H1 (cell line): Measurements from ENCODE around the gene TFB1M. TPM values are rescaled to one million over a fixed set of nuclear protein-coding genes. Genes with fewer than 3 reads are reported as not detected.

ENCODE experiments used
- CTCF ChIA-PET: fragments of 300-600 bp; sonication (Branson Sonifier 250); formaldehyde crosslinking; loops from one replicate; lab custom pipeline; 2021; ENCODE audit not compliant: partially characterized antibody; lab: Charles Lee
- POLR2A ChIA-PET: fragments of 300-600 bp; sonication (Branson Sonifier 250); formaldehyde crosslinking; loops from one replicate; lab custom pipeline; 2021; ENCODE audit warnings: inconsistent platforms; ENCODE audit not compliant: partially characterized antibody; lab: Charles Lee
- DNase-seq, 2 experiments: peaks; one replicate each; pipeline versions ENCODE4 v3.0.0 to v3.0.0-alpha.2; 2010 to 2022; ENCODE audit warnings: low spot score in 2 of 2, low read depth in 1 of 2, mixed read lengths in 1 of 2
- FAIRE-seq: peaks from 2 replicates; lab custom pipeline; 2011; peaks lifted over from hg19 to GRCh38; lab: Jason Lieb, UNC
- H2AFZ ChIP-seq: 2 replicates; pipeline ENCODE4 v1.8.1; 2012; ENCODE audit warnings: low read length, inconsistent platforms
- H2AK5ac ChIP-seq: 2 replicates; pipeline ENCODE4 v1.6.1; 2013; ENCODE audit warnings: low read depth, low read length
- H2BK120ac ChIP-seq: replicated peaks from 2 replicates; pipeline ENCODE3; 2013; ENCODE audit warnings: low read depth, low read length, inconsistent platforms
- H2BK12ac ChIP-seq: 2 replicates; pipeline ENCODE4 v1.6.1; 2013; ENCODE audit warnings: low read depth, low read length
- H2BK15ac ChIP-seq: 2 replicates; pipeline ENCODE4 v1.6.1; 2013; ENCODE audit warnings: low read length
- H2BK20ac ChIP-seq: 2 replicates; pipeline ENCODE4 v1.6.1; 2013; ENCODE audit warnings: low read length
- H2BK5ac ChIP-seq: 2 replicates; pipeline ENCODE4 v1.6.1; 2013; ENCODE audit warnings: low read depth, low read length
- H3K14ac ChIP-seq: 2 replicates; pipeline ENCODE4 v1.6.1; 2013; ENCODE audit warnings: inconsistent platforms; ENCODE audit not compliant: insufficient read length
- H3K18ac ChIP-seq: 2 replicates; pipeline ENCODE4 v1.6.1; 2013; ENCODE audit warnings: low read length; ENCODE audit errors: extremely low read depth
- H3K23ac ChIP-seq: 2 replicates; pipeline ENCODE4 v1.6.1; 2013; ENCODE audit warnings: inconsistent platforms; ENCODE audit not compliant: insufficient read length
- H3K23me2 ChIP-seq: 2 replicates; pipeline ENCODE4 v1.6.1; 2013; ENCODE audit warnings: low read depth, low read length
- H3K27ac ChIP-seq: 2 replicates; pipeline ENCODE4 v1.6.1; 2011; ENCODE audit warnings: low read depth, low read length, inconsistent platforms
- H3K27me3 ChIP-seq, 4 experiments: replicated peaks in 1 of 4; 1 replicate in 1 of 4; 2 replicates in 3 of 4; pipeline versions ENCODE4 v1.6.1 to v1.8.1; 2011 to 2013; ENCODE audit warnings: low read length in 3 of 4, mild to moderate bottlenecking in 3 of 4, inconsistent platforms in 2 of 4, mixed read lengths in 2 of 4, moderate library complexity in 1 of 4; ENCODE audit not compliant: control insufficient read depth in 3 of 4, insufficient read depth in 3 of 4; ENCODE audit errors: extremely low read depth in 1 of 4
- H3K36me3 ChIP-seq, 4 experiments: 2 replicates each; pipeline versions ENCODE4 v1.6.1 to v1.8.1; 2011 to 2013; ENCODE audit warnings: mild to moderate bottlenecking in 4 of 4, low read length in 3 of 4, moderate library complexity in 2 of 4, control low read depth in 1 of 4, inconsistent platforms in 1 of 4; ENCODE audit not compliant: insufficient read depth in 4 of 4, control insufficient read depth in 2 of 4
- H3K4ac ChIP-seq: replicated peaks from 2 replicates; pipeline ENCODE3; 2013; ENCODE audit warnings: low read length, low read depth, mixed read lengths, inconsistent platforms; ENCODE audit not compliant: insufficient read length
- H3K4me1 ChIP-seq, 4 experiments: replicated peaks in 1 of 4; 1 replicate in 1 of 4; 2 replicates in 3 of 4; pipeline versions ENCODE4 v1.6.1 to v1.8.1; 2011 to 2013; ENCODE audit warnings: low read length in 3 of 4, inconsistent platforms in 2 of 4, mixed read lengths in 1 of 4; ENCODE audit not compliant: insufficient read depth in 4 of 4, control insufficient read depth in 3 of 4
- H3K4me2 ChIP-seq, 2 experiments: 2 replicates each; pipeline versions ENCODE4 v1.6.1 to v1.8.1; 2011 to 2013; ENCODE audit warnings: low read depth in 2 of 2, low read length in 2 of 2, control low read depth in 1 of 2, inconsistent platforms in 1 of 2, mild to moderate bottlenecking in 1 of 2; ENCODE audit not compliant: insufficient read depth in 1 of 2
- H3K4me3 ChIP-seq, 4 experiments: fragments of 200-600, 300-600 bp in 1 of 4; sonication (generic), shearing (Covaris generic), sonication (Bioruptor Twin) in 1 of 4; 2 replicates each; pipeline versions ENCODE4 v1.5.1 to v1.8.1; 2011 to 2016; ENCODE audit warnings: low read length in 4 of 4, low read depth in 3 of 4, control low read depth in 2 of 4, inconsistent platforms in 2 of 4, mild to moderate bottlenecking in 2 of 4, mixed read lengths in 1 of 4, moderate library complexity in 1 of 4; ENCODE audit not compliant: insufficient read depth in 2 of 4; ENCODE audit errors: extremely low read depth in 1 of 4
- H3K56ac ChIP-seq: replicated peaks from 2 replicates; pipeline ENCODE3; 2013; ENCODE audit warnings: low read depth, mild to moderate bottlenecking, mixed read lengths, low read length, inconsistent platforms; ENCODE audit not compliant: insufficient read length
- H3K79me1 ChIP-seq: 2 replicates; pipeline ENCODE4 v1.6.1; 2013; ENCODE audit warnings: low read depth, low read length, control low read depth
- H3K79me2 ChIP-seq, 2 experiments: 2 replicates each; pipeline versions ENCODE4 v1.6.1 to v1.8.1; 2012 to 2013; ENCODE audit warnings: low read length in 2 of 2, mild to moderate bottlenecking in 2 of 2, inconsistent platforms in 1 of 2; ENCODE audit not compliant: insufficient read depth in 2 of 2, control insufficient read depth in 1 of 2
- H3K9ac ChIP-seq, 4 experiments: replicated peaks in 1 of 4; 1 replicate in 1 of 4; 2 replicates in 3 of 4; pipeline versions ENCODE4 v1.6.1 to v1.8.1; 2011 to 2013; ENCODE audit warnings: low read depth in 3 of 4, low read length in 3 of 4, control low read depth in 2 of 4, mild to moderate bottlenecking in 2 of 4, moderate library complexity in 2 of 4, inconsistent platforms in 1 of 4; ENCODE audit errors: extremely low read depth in 1 of 4
- H3K9me3 ChIP-seq, 2 experiments: 2 replicates each; pipeline versions ENCODE4 v1.6.1 to v1.8.1; 2012 to 2013; ENCODE audit warnings: mild to moderate bottlenecking in 2 of 2, moderate library complexity in 2 of 2, control low read depth in 1 of 2, inconsistent platforms in 1 of 2, low read depth in 1 of 2, low read length in 1 of 2, mixed read lengths in 1 of 2; ENCODE audit not compliant: insufficient read depth in 2 of 2
- H4K20me1 ChIP-seq, 2 experiments: replicated peaks in 1 of 2; 2 replicates each; pipeline versions ENCODE3 to v1.8.1; 2011 to 2013; ENCODE audit warnings: inconsistent platforms in 2 of 2, low read length in 2 of 2, mild to moderate bottlenecking in 1 of 2; ENCODE audit not compliant: insufficient read depth in 2 of 2, control insufficient read depth in 1 of 2
- H4K5ac ChIP-seq: 2 replicates; pipeline ENCODE4 v1.6.1; 2013; ENCODE audit warnings: low read length, low read depth, mixed read lengths, inconsistent platforms; ENCODE audit not compliant: insufficient read length
- H4K8ac ChIP-seq: 2 replicates; pipeline ENCODE4 v1.8.0; 2013; ENCODE audit warnings: mild to moderate bottlenecking, moderate library complexity, low read length, inconsistent platforms; ENCODE audit not compliant: insufficient read depth; ENCODE audit errors: extremely low read depth
- H4K91ac ChIP-seq: replicated peaks from 2 replicates; pipeline ENCODE3; 2013; ENCODE audit warnings: low read length, mixed read lengths, inconsistent platforms; ENCODE audit not compliant: insufficient read length
- BRCA1 ChIP-seq: IDR thresholded peaks from 2 replicates; pipeline ENCODE4 v1.6.1; 2012; ENCODE audit warnings: low read depth, low read length, improper control_type of control experiment
- CTBP2 ChIP-seq: IDR thresholded peaks from 2 replicates; pipeline ENCODE4 v1.7.0; 2011; ENCODE audit warnings: borderline replicate concordance, mild to moderate bottlenecking, moderate library complexity, mixed read lengths, low read length; ENCODE audit not compliant: insufficient read depth, insufficient read length
- WGBS, 2 experiments: shearing (Covaris generic) in 1 of 2; methylation state at CpG; one replicate each; pipeline versions ENCODE4 v1.1.6 to v1.1.7; 2013 to 2015; ENCODE audit warnings: low lambda C conversion rate in 2 of 2, mixed read lengths in 2 of 2, inconsistent platforms in 1 of 2, low coverage in 1 of 2, missing lambda C conversion rate in 1 of 2; ENCODE audit not compliant: insufficient replicate concordance in 2 of 2, insufficient coverage in 1 of 2, insufficient read length in 1 of 2; ENCODE audit errors: extremely low coverage in 1 of 2, missing lambda C conversion rate in 1 of 2; 5-methylcytosine and 5-hydroxymethylcytosine counted together
- polyA plus RNA-seq, 7 experiments: library from polyadenylated mRNA; depleted of rRNA in 3 of 7; stranded (reverse) in 5 of 7; unstranded in 2 of 7; fragments of >200 nt in 5 of 7; fragments of 200-250 nt in 2 of 7; gene quantifications; 1 replicate in 5 of 7; 2 replicates in 1 of 7; 4 replicates in 1 of 7; pipeline versions ENCODE4 v1.2.1 to v1.2.3, GENCODE V29; 2011 to 2013; ENCODE audit warnings: missing spikeins in 2 of 7, mixed read lengths in 2 of 7
- total RNA-seq: library from RNA; stranded (reverse); fragmentation: NEBNext Ultra II Directional; extraction: Animal tissue kit (Norgen Biotek cat#: 25700); gene quantifications from 2 replicates; pipeline ENCODE4 v1.2.1, GENCODE V29; 2021

Gene TFB1M
- total and polyA plus RNA-seq, 2 of the 8 experiments (the other 6 are each of a cell fraction or from before 2014, with no cell fraction given) = 28.2 to 49.4 TPM

GRCh38 chr6:155215906-155216305, 98.4 kb downstream of the TFB1M start:
- Histone ChIP-seq H3K4ac (no peak overlapping the region), H4K91ac (no peak overlapping the region), H3K9me3 (no peaks in the 10 kb centered on the region; a peak in 1 of 4 replicates), H3K14ac (no peak overlapping the region), H4K5ac (no peak overlapping the region), H2AK5ac (no peak overlapping the region), H3K79me1 (no peaks in the 10 kb centered on the region; the same call in 1 of the 2 replicates), H2BK15ac (no peak overlapping the region), H3K56ac (no peak overlapping the region), H3K4me3 (no peak overlapping the region), H2BK120ac (no peak overlapping the region), H3K27ac (no peak overlapping the region), H2AFZ (no peak overlapping the region), H2BK20ac (no peak overlapping the region), H3K23ac (no peak overlapping the region), H3K9ac (no peak overlapping the region), H3K79me2 (no peaks in the 10 kb centered on the region), H4K8ac (no peak overlapping the region), H4K20me1 (no peaks in the 10 kb centered on the region), H3K27me3 (no peaks in the 10 kb centered on the region), H3K23me2 (no peaks in the 10 kb centered on the region; the same call in 1 of the 2 replicates), H3K4me1 (peaks cover 0 to 5% (median 3%) of the 10 kb centered on the region in 4 experiments; a peak in 3 of 7 replicates), H2BK5ac (no peak overlapping the region), H3K4me2 (no peak overlapping the region), H3K18ac (no peak overlapping the region), H3K36me3 (peaks cover 0 to 9% (median 5%) of the 10 kb centered on the region in 4 experiments; a peak in 3 of 8 replicates), H2BK12ac (no peak overlapping the region)
- ChIA-PET POLR2A (no interaction called here), CTCF (interaction anchor here (0.9 to 1.5 kb wide), 4 partner anchors 32 to 540 kb away, joined by 4 read pairs; no protein-coding TSS in a partner anchor)
- TF ChIP-seq CTBP2 (no peak), BRCA1 (no peak)
- FAIRE-seq (no peak), DNase-seq (no peak)
- 80% methylated on average over 4 of the region's 4 CpGs; no CpG with 5 or more reads in 1 of the 2 experiments for WGBS, 2 experiments
